Measurements from ENCODE around the gene EYA4. TPM values are rescaled to one million over a fixed set of nuclear protein-coding genes. Genes with fewer than 3 reads are reported as not detected.

EYA4 gene
- polyA plus RNA-seq, 2 of the 4 experiments (the other 2 are of a cell fraction), result 14.4 to 28.3 TPM

- no peak for ATAC-seq
- CTCF ChIA-PET, result no interaction called here
- WGBS (ENCODE audit: missing lambda C conversion rate), result 90% methylated on average over 2 of the region's 2 CpGs
Observed at GRCh38 chr6:133441491-133441890, 200.3 kb downstream of the EYA4 start.

GRCh38 chr6:133446789-133447188 is 205.6 kb downstream of the EYA4 start:
- no peak overlapping the region for H3K4me3 ChIP-seq
- H3K27ac ChIP-seq, result no peak overlapping the region
- H3K4me1 ChIP-seq, result no peaks in the 10 kb centered on the region
- ATAC-seq (no peak), DNase-seq (ENCODE audit: low read depth in 1 of 2, low spot score in 1 of 2) (no peak), FAIRE-seq (no peak)
- POLR2A ChIA-PET, result no interaction called here
- TF ChIP-seq POLR2AphosphoS2 (conservative IDR thresholded peaks at IDR 0.05; ENCODE audit: low read length), result no peak
- TF ChIP-seq CBX2 (IDR thresholded peaks at IDR 0.05; ENCODE audit: borderline replicate concordance, low read depth), result no peak
- TF ChIP-seq NFE2L2 (conservative IDR thresholded peaks at IDR 0.05; ENCODE audit: low read length), result no peak
- no peak overlapping the region for H3K4me2 ChIP-seq
- CTCF ChIA-PET, result no interaction called here
- no peaks in the 10 kb centered on the region for H3K9me3 ChIP-seq

More at GRCh38 chr6:133441491-133441890, 200.3 kb downstream of the EYA4 start:
- Histone ChIP-seq H3K9me3 (no peaks in the 10 kb centered on the region), H3K27ac (no peak overlapping the region), H3K4me2 (no peak overlapping the region), H3K4me1 (peaks cover 6% of the 10 kb centered on the region), H3K4me3 (no peak overlapping the region)
- POLR2A ChIA-PET, result no interaction called here
- DNase-seq (ENCODE audit: low read depth in 1 of 2, low spot score in 1 of 2) (no peak), FAIRE-seq (no peak)
- TF ChIP-seq ZC3H11A (IDR thresholded peaks at IDR 0.05) (no peak), HEYL (CRISPR knock-in tag; IDR thresholded peaks at IDR 0.05) (no peak), POLR2A (IDR thresholded peaks at IDR 0.05; ENCODE audit: low read length) (no peak), ELK1 (IDR thresholded peaks at IDR 0.05; ENCODE audit: low read depth, low read length) (no peak), ZFP36 (IDR thresholded peaks at IDR 0.05; ENCODE audit: borderline replicate concordance, partially characterized antibody) (no peak), POLR2AphosphoS2 (conservative IDR thresholded peaks at IDR 0.05; ENCODE audit: low read length) (no peak), HMGXB4 (CRISPR knock-in tag; IDR thresholded peaks at IDR 0.05; ENCODE audit: borderline replicate concordance) (no peak), KDM5A (IDR thresholded peaks at IDR 0.05) (no peak)

GRCh38 chr6:133447924-133448323 is 206.8 kb downstream of the EYA4 start:
- DNase-seq (ENCODE audit: low read depth in 1 of 2, low spot score in 1 of 2) (no peak), FAIRE-seq (no peak), ATAC-seq (no peak)
- no peaks in the 10 kb centered on the region for H3K4me1 ChIP-seq
- CTCF ChIA-PET, result no interaction called here
- POLR2A ChIA-PET, result no interaction called here
- no peak overlapping the region for H3K27ac ChIP-seq
- no peak for TF ChIP-seq CEBPB (IDR thresholded peaks at IDR 0.05)
- no peak for TF ChIP-seq HMGXB4 (CRISPR knock-in tag; IDR thresholded peaks at IDR 0.05; ENCODE audit: borderline replicate concordance)
- TF ChIP-seq SMC3 (IDR thresholded peaks at IDR 0.05), result no peak
- no peak for TF ChIP-seq ELK1 (IDR thresholded peaks at IDR 0.05; ENCODE audit: low read depth, low read length)
- no peak for TF ChIP-seq NPAS2 (CRISPR knock-in tag; IDR thresholded peaks at IDR 0.05; ENCODE audit: borderline replicate concordance)
- no peak for TF ChIP-seq ZFP36 (IDR thresholded peaks at IDR 0.05; ENCODE audit: borderline replicate concordance, partially characterized antibody)
- TF ChIP-seq FOXS1 (CRISPR knock-in tag; IDR thresholded peaks at IDR 0.05), result no peak
- no peak for TF ChIP-seq USF2 (IDR thresholded peaks at IDR 0.05)
- TF ChIP-seq MAX (IDR thresholded peaks at IDR 0.05), result no peak
- TF ChIP-seq RARB (CRISPR knock-in tag; IDR thresholded peaks at IDR 0.05), result no peak
- no peak for TF ChIP-seq ZC3H11A (IDR thresholded peaks at IDR 0.05)
- no peak for TF ChIP-seq ATOH8 (CRISPR knock-in tag; IDR thresholded peaks at IDR 0.05; ENCODE audit: low read depth)
- no peak for TF ChIP-seq RFX5 (IDR thresholded peaks at IDR 0.05)
- no peak for TF ChIP-seq TP53 (CRISPR knock-in tag; IDR thresholded peaks at IDR 0.05)
- no peak overlapping the region for H3K4me2 ChIP-seq
- no peaks in the 10 kb centered on the region for H3K9me3 ChIP-seq
- H3K4me3 ChIP-seq, result no peak overlapping the region
